DND-41 (cell line): ENCODE results near the gene FSIP1.

Experiments
- ATAC-seq: fragments of 200-7000 bp; cut with Tn5 transposase; 3 replicates; pipeline ENCODE4 v1.9.1; 2021; ENCODE audit warnings: low read depth; ENCODE audit not compliant: insufficient read depth
- DNase-seq: peaks from one replicate; pipeline ENCODE4 v3.0.0-alpha.2; 2020
- H2AFZ ChIP-seq: 2 replicates; pipeline ENCODE4 v1.6.0; 2012; ENCODE audit warnings: low read depth, low read length
- H3K27ac ChIP-seq: 2 replicates; pipeline ENCODE4 v1.5.1; 2012; ENCODE audit warnings: low read length, inconsistent platforms
- H3K27me3 ChIP-seq: fragments of 200-600 bp; sonication (generic); 2 replicates; pipeline ENCODE4 v1.6.0; 2012; ENCODE audit warnings: low read length, mild to moderate bottlenecking, inconsistent platforms; ENCODE audit not compliant: insufficient read depth, poor library complexity
- H3K36me3 ChIP-seq: 2 replicates; pipeline ENCODE4 v1.5.1; 2012; ENCODE audit warnings: low read length, inconsistent platforms; ENCODE audit not compliant: insufficient read depth
- H3K4me1 ChIP-seq: 2 replicates; pipeline ENCODE4 v1.5.1; 2012; ENCODE audit warnings: mild to moderate bottlenecking, low read length; ENCODE audit not compliant: insufficient read depth
- H3K4me2 ChIP-seq: 2 replicates; pipeline ENCODE4 v1.6.0; 2012; ENCODE audit warnings: mild to moderate bottlenecking, moderate library complexity, low read length, inconsistent platforms; ENCODE audit not compliant: insufficient read depth
- H3K4me3 ChIP-seq, 2 experiments: fragments of 200-600 bp in 1 of 2; shearing (Covaris generic) in 1 of 2; 2 replicates each; pipeline ENCODE4 v1.5.1; 2012 to 2016; ENCODE audit warnings: inconsistent platforms in 2 of 2, low read length in 2 of 2, mild to moderate bottlenecking in 2 of 2, low read depth in 1 of 2, moderate library complexity in 1 of 2
- H3K79me2 ChIP-seq: 2 replicates; pipeline ENCODE4 v1.6.0; 2012; ENCODE audit warnings: low read length, inconsistent platforms; ENCODE audit not compliant: insufficient read depth
- H3K9ac ChIP-seq: 2 replicates; pipeline ENCODE4 v1.6.0; 2012; ENCODE audit warnings: low read depth, mild to moderate bottlenecking, inconsistent platforms, low read length, moderate library complexity
- H3K9me3 ChIP-seq: 2 replicates; pipeline ENCODE4 v1.5.1; 2012; ENCODE audit warnings: low read length, moderate library complexity, mild to moderate bottlenecking, inconsistent platforms; ENCODE audit not compliant: insufficient read depth, severe bottlenecking
- H4K20me1 ChIP-seq: 2 replicates; pipeline ENCODE4 v1.6.0; 2012; ENCODE audit warnings: low read length; ENCODE audit not compliant: insufficient read depth
- CTCF ChIP-seq: IDR thresholded peaks from 2 replicates; pipeline ENCODE4 v1.5.1; 2012; ENCODE audit warnings: borderline replicate concordance, low read length, moderate library complexity, mild to moderate bottlenecking; ENCODE audit not compliant: poor library complexity, severe bottlenecking; ENCODE audit errors: extremely low read depth
- EZH2 ChIP-seq: IDR thresholded peaks from 3 replicates; pipeline ENCODE4 v1.6.1; 2012; ENCODE audit warnings: borderline replicate concordance, low read depth, mild to moderate bottlenecking, moderate library complexity, low read length, inconsistent platforms; ENCODE audit not compliant: severe bottlenecking

Gene FSIP1

GRCh38 chr15:39581793-39582285, 200.8 kb downstream of the FSIP1 start:
- Histone ChIP-seq H3K9me3 (no peaks in the 10 kb centered on the region), H4K20me1 (no peaks in the 10 kb centered on the region), H3K4me1 (no peaks in the 10 kb centered on the region), H3K4me2 (no peak overlapping the region), H3K79me2 (no peaks in the 10 kb centered on the region), H2AFZ (no peak overlapping the region), H3K36me3 (no peaks in the 10 kb centered on the region), H3K27ac (no peak overlapping the region), H3K4me3 (no peak overlapping the region), H3K9ac (no peak overlapping the region), H3K27me3 (no peaks in the 10 kb centered on the region)
- TF ChIP-seq EZH2 (no peak), CTCF (no peak)
- no peak for ATAC-seq
- DNase-seq: no peak

GRCh38 chr15:39581242-39581792, 201.3 kb downstream of the FSIP1 start:
- Histone ChIP-seq H3K79me2 (no peaks in the 10 kb centered on the region), H2AFZ (no peak overlapping the region), H3K27ac (no peak overlapping the region), H3K9me3 (no peaks in the 10 kb centered on the region), H3K4me1 (no peaks in the 10 kb centered on the region), H3K4me2 (no peak overlapping the region), H4K20me1 (no peaks in the 10 kb centered on the region), H3K36me3 (no peaks in the 10 kb centered on the region), H3K27me3 (no peaks in the 10 kb centered on the region), H3K9ac (no peak overlapping the region), H3K4me3 (no peak overlapping the region)
- ATAC-seq (no peak), DNase-seq (no peak)
- no peak for TF ChIP-seq CTCF
- no peak for TF ChIP-seq EZH2

GRCh38 chr15:39580485-39581241, 202.0 kb downstream of the FSIP1 start, which contains the start of gene THBS1:
TSS of gene THBS1 (plus strand) at chr15:39581079. CDS start at chr15:39581858, 779 bp downstream.
- no peak for DNase-seq
- Histone ChIP-seq H3K4me2 (no peak within 1 kb of the TSS), H3K4me3 (no peak within 1 kb of the TSS), H3K36me3 (no peaks in the 10 kb centered on the region), H3K9ac (no peak within 1 kb of the TSS), H4K20me1 (no peaks in the 10 kb centered on the region), H3K4me1 (no peaks in the 10 kb centered on the region), H2AFZ (no peak within 1 kb of the TSS), H3K27ac (no peak within 1 kb of the TSS), H3K27me3 (no peaks in the 10 kb centered on the region), H3K9me3 (no peaks in the 10 kb centered on the region), H3K79me2 (no peaks in the 10 kb centered on the region)
- TF ChIP-seq EZH2 (no peak), CTCF (no peak)
- ATAC-seq: no peak
